Measurements from ENCODE around the gene JHY.
A peak's percentile ranks its signal among the peaks of the same experiment; 100 is the strongest.

Gene JHY

DNA sequence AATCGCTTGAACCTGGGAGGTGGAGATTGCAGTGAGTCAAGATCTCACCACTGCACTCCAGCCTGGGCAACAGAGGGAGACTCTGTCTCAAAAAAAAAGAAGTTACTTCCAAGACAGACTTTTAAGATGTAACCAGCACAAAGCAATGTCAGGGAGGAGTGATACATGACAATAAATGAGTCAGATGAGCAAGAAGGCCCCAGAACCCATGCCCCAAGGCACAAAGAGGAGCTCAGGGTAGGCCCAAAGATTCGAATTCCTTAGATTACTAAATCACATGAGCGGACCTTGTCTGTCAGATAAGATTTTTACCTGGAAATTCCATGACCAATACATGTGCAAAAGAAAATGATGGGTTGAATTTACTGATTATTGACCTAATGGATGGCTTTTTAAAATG is 10.5 kb upstream of the JHY start:
- DNase-seq, result no peak

- DNase-seq, result no peak
Observed at GRCh38 chr11:122874991-122875390, 7.6 kb upstream of the JHY start.

- DNase-seq, result no peak
Observed at GRCh38 chr11:122877732-122878131, 4.8 kb upstream of the JHY start.

- DNase-seq, result no peak
Observed at GRCh38 chr11:122879785-122880184, 2.8 kb upstream of the JHY start.

DNA sequence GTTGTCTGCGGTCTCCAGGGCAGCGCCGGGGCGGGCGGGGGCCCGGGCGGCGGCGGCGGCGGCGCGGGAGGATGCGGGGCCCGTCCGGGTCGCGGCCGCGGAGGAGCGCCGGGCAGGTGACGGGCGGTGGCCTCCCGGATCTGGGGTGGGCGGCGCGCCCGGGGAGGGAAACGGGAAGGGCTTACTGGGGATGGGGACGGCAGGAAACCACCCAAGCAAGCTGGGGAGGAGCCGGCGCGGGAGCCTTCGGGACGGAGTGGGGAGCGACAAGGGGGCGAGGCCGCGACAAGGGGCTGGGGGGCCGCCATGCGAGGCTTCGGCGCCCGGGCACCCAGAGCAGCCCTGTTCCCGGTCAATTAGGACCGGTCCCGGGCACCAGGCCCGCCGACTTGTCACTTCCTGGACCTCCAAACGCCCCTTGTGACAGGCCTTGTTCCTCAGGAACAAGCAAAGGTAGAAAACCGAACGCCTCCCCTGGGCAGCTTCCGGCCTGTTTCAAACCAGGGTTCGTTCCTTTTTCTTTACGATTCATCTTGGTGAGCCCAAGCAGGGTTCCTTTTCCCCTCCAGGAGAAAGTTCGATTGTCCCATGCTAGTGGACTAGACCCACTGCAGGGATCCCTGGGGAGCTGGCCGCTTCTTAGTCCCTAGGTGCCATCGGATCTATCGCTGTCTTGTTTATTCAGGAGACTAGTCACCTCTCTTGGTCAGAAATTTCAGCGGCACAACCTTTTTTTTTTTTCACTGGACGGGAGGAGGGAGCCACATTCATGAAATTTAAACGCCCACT is 492 bp downstream of the JHY start:
- DNase-seq, result no peak

GRCh38 chr11:122883646-122883979 is 1.1 kb downstream of the JHY start:
- DNase-seq, result no peak

GRCh38 chr11:122888162-122888561 is 5.6 kb downstream of the JHY start:
- DNase-seq, result no peak

DNA sequence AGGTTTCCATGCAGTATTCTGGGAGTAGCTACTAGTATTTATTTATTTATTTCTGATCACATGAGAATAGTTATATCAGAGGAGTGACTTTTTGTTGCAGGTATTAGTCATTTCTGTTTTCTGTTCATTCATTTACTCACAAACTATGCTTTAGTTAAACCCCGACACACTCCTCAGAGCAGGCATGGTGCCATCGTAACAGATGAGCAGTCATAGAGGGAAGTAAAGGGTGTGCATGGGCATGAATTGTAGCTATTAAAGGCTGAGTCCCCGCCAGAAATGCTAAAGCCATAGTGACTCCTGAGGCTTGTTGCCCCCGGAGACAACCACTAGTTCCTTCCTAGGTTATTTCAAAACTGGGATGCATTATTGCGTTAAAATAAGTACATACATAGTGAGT is 10.6 kb downstream of the JHY start:
- DNase-seq, result no peak

- DNase-seq, result no peak
Observed at GRCh38 chr11:122895563-122895962, 13.0 kb downstream of the JHY start.

- DNase-seq, result no peak
Observed at GRCh38 chr11:122897606-122898210, 15.1 kb downstream of the JHY start.

DNA sequence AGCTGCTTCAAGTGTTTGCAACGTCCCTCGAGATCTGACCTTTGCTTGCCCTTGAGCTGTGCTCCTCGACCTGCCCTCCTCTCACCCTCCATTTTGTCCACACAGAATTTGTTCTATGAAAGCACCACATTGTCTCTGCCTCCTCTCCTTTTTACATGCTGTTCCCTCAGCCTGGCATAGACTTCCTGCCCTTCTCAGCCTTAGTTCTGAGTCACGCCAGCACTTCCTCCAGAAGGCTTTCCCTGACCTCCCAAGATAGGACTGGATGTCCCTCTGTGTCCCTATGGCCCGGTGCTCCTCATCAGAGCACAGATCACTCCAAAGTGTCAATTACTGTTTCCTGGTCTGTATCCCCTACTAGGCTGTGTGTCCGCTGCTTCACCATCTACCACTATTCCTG is 16.2 kb downstream of the JHY start:
- DNase-seq, result no peak

GRCh38 chr11:122900587-122901202 is 18.1 kb downstream of the JHY start:
- DNase-seq, result no peak

DNA sequence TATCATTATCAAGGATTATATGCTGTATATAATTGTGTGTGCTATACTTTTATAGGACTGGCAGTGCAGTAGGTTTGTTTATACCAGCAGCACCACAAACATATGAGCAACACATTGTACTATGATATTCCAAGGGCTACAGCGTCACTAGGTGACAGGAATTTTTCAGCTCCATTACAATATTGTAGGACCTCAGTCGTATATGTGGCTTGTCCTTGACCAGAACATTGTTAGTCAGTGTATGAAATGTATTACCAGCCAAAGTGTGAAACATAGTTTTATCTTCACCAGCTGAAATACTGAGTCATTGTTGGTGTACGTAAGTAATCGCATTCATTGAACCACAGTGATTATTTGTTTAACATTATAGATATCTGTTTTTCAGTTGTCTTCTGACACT is 20.4 kb downstream of the JHY start:
- no peak for DNase-seq

DNA sequence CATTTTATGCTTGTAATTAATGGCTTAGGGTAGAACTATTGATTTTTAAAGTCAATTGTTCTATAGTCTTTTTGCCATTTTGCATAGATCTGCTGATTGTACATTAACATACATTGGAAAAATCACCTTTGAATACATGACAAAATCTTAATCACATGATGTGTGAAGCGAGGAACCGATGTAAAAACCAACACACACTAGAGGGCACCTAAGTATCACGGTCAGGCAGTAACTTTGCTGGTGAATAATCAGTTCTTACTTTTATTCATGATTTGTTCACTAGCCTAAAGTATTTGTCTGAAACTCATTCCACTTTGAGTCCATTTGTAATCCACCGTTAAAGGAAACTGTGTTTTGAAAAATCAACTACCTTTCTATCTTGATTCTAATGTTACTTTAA is 28.2 kb downstream of the JHY start:
- peak; percentile 63 for DNase-seq

GRCh38 chr11:122917311-122917710 is 34.8 kb downstream of the JHY start:
- DNase-seq, result no peak

- no peak for DNase-seq
Observed at GRCh38 chr11:122918734-122919133, 36.2 kb downstream of the JHY start.

GRCh38 chr11:122920579-122920978 is 38.0 kb downstream of the JHY start:
- no peak for DNase-seq

DNA sequence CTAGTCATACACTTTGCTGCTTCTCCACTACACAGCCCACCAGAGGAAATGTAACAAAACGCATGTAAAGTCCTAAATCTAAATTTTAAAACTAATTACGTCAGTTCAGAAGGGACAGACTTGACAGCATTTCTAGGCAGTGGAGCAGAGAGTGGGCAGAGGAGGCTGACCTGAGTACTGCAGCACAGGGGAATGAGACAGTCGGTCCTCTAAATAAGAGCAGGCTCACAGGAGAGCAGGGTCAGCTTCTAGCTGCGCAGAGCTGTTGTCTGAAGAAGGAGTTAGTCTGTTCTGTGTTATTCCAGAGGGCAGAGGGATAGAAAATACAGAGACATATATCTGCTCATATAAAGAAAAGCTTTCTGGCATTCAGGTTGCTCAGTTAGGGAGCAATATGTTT is 40.3 kb downstream of the JHY start:
- no peak for DNase-seq

DNA sequence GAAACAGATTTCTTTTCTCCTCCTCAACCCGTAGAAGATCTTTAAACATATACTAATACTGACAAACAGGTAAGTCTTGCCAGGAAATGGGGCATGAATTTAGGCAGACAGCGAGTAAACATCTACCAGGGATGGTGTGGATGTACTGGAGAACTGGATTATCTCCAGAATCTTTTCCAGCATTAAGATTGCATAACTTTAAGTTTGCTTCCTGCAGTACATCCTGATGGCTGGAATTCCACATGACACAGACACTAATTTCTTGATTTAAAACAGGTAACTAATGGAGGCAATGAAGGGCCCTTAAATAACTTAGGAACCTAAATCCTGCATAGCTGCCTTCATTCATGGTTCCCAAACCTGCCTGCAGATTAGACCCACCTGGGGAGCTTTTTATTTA is 40.7 kb downstream of the JHY start:
- DNase-seq, result no peak

GRCh38 chr11:122931510-122931909 is 49.0 kb downstream of the JHY start:
- no peak for DNase-seq

DNA sequence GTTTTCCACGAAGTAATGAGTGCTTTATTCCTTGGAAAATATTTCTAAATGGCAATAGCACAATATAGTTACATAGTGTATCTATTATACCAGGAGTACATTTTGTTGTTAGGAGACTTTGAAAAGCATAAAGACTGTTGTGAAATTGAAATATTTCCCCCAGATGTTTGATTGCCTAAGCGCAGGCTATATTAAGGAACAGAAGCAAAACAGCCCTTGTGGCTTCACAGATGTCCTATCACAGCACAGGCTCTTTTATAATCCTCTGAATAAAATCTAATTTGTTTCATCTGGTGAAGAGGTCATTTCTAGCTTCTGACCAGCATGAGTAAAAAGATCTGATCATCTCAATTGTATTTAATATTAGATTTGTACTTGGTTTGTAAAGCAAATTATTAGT is 50.9 kb downstream of the JHY start:
- no peak for DNase-seq

- DNase-seq, result peak; percentile 40
Observed at GRCh38 chr11:122937983-122938382, 55.4 kb downstream of the JHY start.

DNA sequence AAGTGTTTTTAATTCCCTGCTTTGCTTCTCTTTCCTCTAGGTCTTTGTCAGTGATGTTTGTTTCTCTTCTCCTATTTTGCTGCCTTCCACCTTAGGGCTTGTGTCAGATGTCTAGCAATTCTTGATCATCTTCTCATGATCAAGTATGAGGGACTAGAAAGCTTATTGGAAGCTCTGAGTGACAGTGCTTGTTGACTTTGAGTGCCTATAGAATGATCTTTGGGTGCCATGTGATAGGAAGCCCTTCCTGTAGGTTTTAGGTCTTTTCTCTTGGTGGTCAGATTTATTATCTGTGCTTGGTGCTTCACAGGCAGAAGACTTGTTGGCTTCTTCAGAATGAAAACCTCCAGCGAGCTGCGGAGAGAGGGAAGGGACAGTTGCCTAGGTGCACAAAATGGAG is 56.0 kb downstream of the JHY start:
- no peak for DNase-seq

DNA sequence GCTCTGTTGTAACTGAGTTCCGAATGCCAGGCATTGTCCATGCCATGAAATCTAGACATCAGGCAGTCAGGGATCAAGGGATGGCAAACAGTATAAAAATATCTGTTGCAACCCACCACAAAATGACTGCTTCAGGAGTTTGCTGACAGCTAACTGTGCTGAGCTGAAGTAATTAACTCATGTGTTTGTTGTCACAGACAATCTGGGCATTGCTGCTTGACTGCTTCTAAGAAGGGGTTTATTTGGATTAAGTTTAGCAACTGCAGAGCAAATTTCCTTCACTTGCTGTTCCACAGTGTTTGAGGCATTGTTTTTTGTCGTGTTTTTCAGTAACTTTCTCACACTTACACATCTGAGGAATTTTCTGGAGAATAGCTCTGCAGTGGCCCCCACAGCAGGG is 68.7 kb downstream of the JHY start:
- DNase-seq, result no peak

- DNase-seq, result no peak
Observed at GRCh38 chr11:122954455-122954854, 71.9 kb downstream of the JHY start.

Measured in OCI-M1 (cell line).